GM19043 (cell line): ENCODE measurements around the gene PPL.

ENCODE experiments used
- ATAC-seq: cut with Tn5 transposase; IDR thresholded peaks from one replicate; pipeline ENCODE4 v1.9.1; 2021; ENCODE audit warnings: low read depth; ENCODE audit not compliant: unreplicated experiment

Gene PPL

GRCh38 chr16:4839942-4840341, 97.0 kb downstream of the PPL start:
- no peak for ATAC-seq

- ATAC-seq, result peak; percentile 71
Observed at GRCh38 chr16:4837733-4838501, 99.0 kb downstream of the PPL start.

GRCh38 chr16:4836727-4837126, 100.2 kb downstream of the PPL start:
- ATAC-seq, result no peak

- ATAC-seq, result no peak
Observed at GRCh38 chr16:4833584-4833983, 103.4 kb downstream of the PPL start.

- no peak for ATAC-seq
Observed at GRCh38 chr16:4832698-4833343, 104.1 kb downstream of the PPL start.
